RWPE2 (cell line): ENCODE measurements around the gene INPP1.
A peak's percentile ranks its signal among the peaks of the same experiment; 100 is the strongest.

Experiments
- ATAC-seq: fragments of 200-7000 bp; cut with Tn5 transposase; 3 replicates; pipeline ENCODE4 v1.9.1; 2021; ENCODE audit warnings: low read depth
- DNase-seq: peaks from one replicate; pipeline ENCODE4 v3.0.0-alpha.2; 2020; ENCODE audit warnings: low spot score
- H3K27ac ChIP-seq: fragments of 450-650 bp; 2 replicates; pipeline ENCODE4 v1.5.1; 2017; ENCODE audit warnings: mild to moderate bottlenecking; ENCODE audit not compliant: poor library complexity, severe bottlenecking
- H3K27me3 ChIP-seq: fragments of 250-450 bp; sonication (Bioruptor Pico); 2 replicates; pipeline ENCODE4 v1.5.1; 2021; ENCODE audit warnings: mild to moderate bottlenecking, moderate library complexity; ENCODE audit not compliant: insufficient read depth, poor library complexity, severe bottlenecking
- H3K36me3 ChIP-seq: fragments of 250-450 bp; sonication (Bioruptor Pico); 2 replicates; pipeline ENCODE4 v1.5.1; 2020; ENCODE audit warnings: low read depth, mild to moderate bottlenecking, moderate library complexity
- H3K4me1 ChIP-seq: fragments of 250-450 bp; sonication (Bioruptor Pico); 2 replicates; pipeline ENCODE4 v1.5.1; 2021; ENCODE audit warnings: mild to moderate bottlenecking, moderate library complexity; ENCODE audit not compliant: insufficient read depth, poor library complexity, severe bottlenecking
- H3K4me3 ChIP-seq: fragments of 250-450 bp; sonication (Bioruptor Pico); 2 replicates; pipeline ENCODE4 v1.5.1; 2021; ENCODE audit warnings: mild to moderate bottlenecking, moderate library complexity; ENCODE audit not compliant: severe bottlenecking
- H3K9me3 ChIP-seq: fragments of 250-450 bp; sonication (Bioruptor Pico); 2 replicates; pipeline ENCODE4 v1.5.1; 2021; ENCODE audit warnings: mild to moderate bottlenecking, moderate library complexity; ENCODE audit not compliant: severe bottlenecking
- TF ChIP-seq, protein P1 (sequence below): fragments of 450-650 bp; IDR thresholded peaks from one replicate; pipeline ENCODE4 v1.5.1; 2017; ENCODE audit warnings: mild to moderate bottlenecking, moderate library complexity; ENCODE audit not compliant: poor library complexity, severe bottlenecking

Gene INPP1

GRCh38 chr2:190382851-190383250 lies 39.5 kb downstream of the INPP1 start:
- Histone ChIP-seq H3K36me3 (no peaks in the 10 kb centered on the region), H3K27ac (no peak overlapping the region), H3K4me3 (no peak overlapping the region), H3K27me3 (no peaks in the 10 kb centered on the region), H3K9me3 (no peaks in the 10 kb centered on the region), H3K4me1 (no peaks in the 10 kb centered on the region)
- TF ChIP-seq, protein P1, sequence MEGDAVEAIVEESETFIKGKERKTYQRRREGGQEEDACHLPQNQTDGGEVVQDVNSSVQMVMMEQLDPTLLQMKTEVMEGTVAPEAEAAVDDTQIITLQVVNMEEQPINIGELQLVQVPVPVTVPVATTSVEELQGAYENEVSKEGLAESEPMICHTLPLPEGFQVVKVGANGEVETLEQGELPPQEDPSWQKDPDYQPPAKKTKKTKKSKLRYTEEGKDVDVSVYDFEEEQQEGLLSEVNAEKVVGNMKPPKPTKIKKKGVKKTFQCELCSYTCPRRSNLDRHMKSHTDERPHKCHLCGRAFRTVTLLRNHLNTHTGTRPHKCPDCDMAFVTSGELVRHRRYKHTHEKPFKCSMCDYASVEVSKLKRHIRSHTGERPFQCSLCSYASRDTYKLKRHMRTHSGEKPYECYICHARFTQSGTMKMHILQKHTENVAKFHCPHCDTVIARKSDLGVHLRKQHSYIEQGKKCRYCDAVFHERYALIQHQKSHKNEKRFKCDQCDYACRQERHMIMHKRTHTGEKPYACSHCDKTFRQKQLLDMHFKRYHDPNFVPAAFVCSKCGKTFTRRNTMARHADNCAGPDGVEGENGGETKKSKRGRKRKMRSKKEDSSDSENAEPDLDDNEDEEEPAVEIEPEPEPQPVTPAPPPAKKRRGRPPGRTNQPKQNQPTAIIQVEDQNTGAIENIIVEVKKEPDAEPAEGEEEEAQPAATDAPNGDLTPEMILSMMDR = peak; percentile 80
- DNase-seq = no peak
- ATAC-seq = peak; percentile 77

GRCh38 chr2:190387422-190387821 lies 44.0 kb downstream of the INPP1 start:
- Histone ChIP-seq H3K36me3 (no peaks in the 10 kb centered on the region), H3K4me1 (no peaks in the 10 kb centered on the region), H3K9me3 (no peaks in the 10 kb centered on the region), H3K4me3 (no peak overlapping the region), H3K27ac (no peak overlapping the region), H3K27me3 (no peaks in the 10 kb centered on the region)
- TF ChIP-seq, protein P1 = no peak
- ATAC-seq (no peak), DNase-seq (no peak)

GRCh38 chr2:190396271-190396670 lies 52.9 kb downstream of the INPP1 start:
- H3K27ac ChIP-seq = no peak overlapping the region
- H3K27me3 ChIP-seq = no peaks in the 10 kb centered on the region
- no peaks in the 10 kb centered on the region for H3K4me1 ChIP-seq
- ATAC-seq (no peak), DNase-seq (no peak)
- no peak overlapping the region for H3K4me3 ChIP-seq
- TF ChIP-seq, protein P1 = no peak
- H3K9me3 ChIP-seq = no peaks in the 10 kb centered on the region
- no peaks in the 10 kb centered on the region for H3K36me3 ChIP-seq

- DNase-seq (no peak), ATAC-seq (no peak)
- H3K4me3 ChIP-seq = no peak overlapping the region
- no peaks in the 10 kb centered on the region for H3K9me3 ChIP-seq
- no peaks in the 10 kb centered on the region for H3K36me3 ChIP-seq
- H3K27ac ChIP-seq = no peak overlapping the region
- peaks cover 4% of the 10 kb centered on the region for H3K4me1 ChIP-seq
- no peaks in the 10 kb centered on the region for H3K27me3 ChIP-seq
- TF ChIP-seq, protein P1 = no peak
Observed at GRCh38 chr2:190402986-190403603, 59.7 kb downstream of the INPP1 start.

DNA sequence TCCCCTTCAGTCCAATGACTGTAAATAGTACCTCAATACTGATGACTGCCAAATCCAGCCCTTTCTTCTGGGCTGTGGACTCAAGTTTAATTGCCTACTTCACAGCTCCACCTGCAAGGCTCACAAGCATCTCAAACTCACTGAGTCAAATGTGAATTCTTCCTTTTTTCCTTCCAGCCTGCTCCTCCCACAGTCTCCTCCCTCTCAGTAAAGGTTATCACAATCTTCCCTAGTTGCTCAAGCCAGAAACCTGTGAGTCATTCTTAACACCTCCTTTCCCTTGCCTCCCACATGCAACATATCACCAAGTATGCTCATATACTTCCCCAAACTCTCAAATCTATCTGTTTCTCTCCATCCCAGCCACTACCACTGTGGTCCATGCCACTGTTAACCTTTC lies 61.1 kb downstream of the INPP1 start:
- ATAC-seq (peak; percentile 62), DNase-seq (no peak)
- Histone ChIP-seq H3K4me3 (no peak overlapping the region), H3K27me3 (no peaks in the 10 kb centered on the region), H3K36me3 (no peaks in the 10 kb centered on the region), H3K9me3 (no peaks in the 10 kb centered on the region), H3K27ac (no peak overlapping the region), H3K4me1 (peaks cover 9% of the 10 kb centered on the region)
- TF ChIP-seq, protein P1 = no peak
